GM19240 (cell line): ENCODE data around the gene GARRE1.
"Not testable (repeated sequence)": the region's sequence is repeated elsewhere in the genome, so short reads cannot be mapped to it uniquely, and the experiment has no call there.

Experiments
- DNase-seq: peaks from one replicate; pipeline ENCODE4 v3.0.0; 2011; ENCODE audit warnings: low spot score; ENCODE audit not compliant: insufficient read length

Gene GARRE1

GRCh38 chr19:34232566-34233481 is 21.5 kb upstream of the GARRE1 start:
- no peak for DNase-seq

GRCh38 chr19:34235425-34235940 is 18.9 kb upstream of the GARRE1 start:
- DNase-seq, result no peak

- DNase-seq, result no peak
Observed at GRCh38 chr19:34236035-34236987, 18.0 kb upstream of the GARRE1 start.

- no peak for DNase-seq
Observed at GRCh38 chr19:34237283-34237682, 17.1 kb upstream of the GARRE1 start.

- no peak for DNase-seq
Observed at GRCh38 chr19:34237939-34238338, 16.4 kb upstream of the GARRE1 start.

- peak; percentile 28 for DNase-seq
Observed at GRCh38 chr19:34241513-34242337, 12.6 kb upstream of the GARRE1 start.

GRCh38 chr19:34243138-34243875 is 11.0 kb upstream of the GARRE1 start:
- not testable (repeated sequence) for DNase-seq

- no peak for DNase-seq
Observed at GRCh38 chr19:34243876-34244578, 10.3 kb upstream of the GARRE1 start.

GRCh38 chr19:34244611-34245299 is 9.6 kb upstream of the GARRE1 start:
- no peak for DNase-seq

- DNase-seq, result no peak
Observed at GRCh38 chr19:34246340-34246739, 8.0 kb upstream of the GARRE1 start.

- no peak for DNase-seq
Observed at GRCh38 chr19:34248941-34249340, 5.4 kb upstream of the GARRE1 start.

- DNase-seq, result not testable (repeated sequence)
Observed at GRCh38 chr19:34253167-34253566, 1.2 kb upstream of the GARRE1 start.

GRCh38 chr19:34253681-34254045 is 691 bp upstream of the GARRE1 start:
- not testable (repeated sequence) for DNase-seq

GRCh38 chr19:34254698-34255432 is 511 bp downstream of the GARRE1 start:
- DNase-seq, result peak; percentile 33

GRCh38 chr19:34255546-34255945 is 1.2 kb downstream of the GARRE1 start:
- no peak for DNase-seq

GRCh38 chr19:34256835-34257558 is 2.6 kb downstream of the GARRE1 start:
- DNase-seq, result no peak

- no peak for DNase-seq
Observed at GRCh38 chr19:34257559-34257924, 3.2 kb downstream of the GARRE1 start.
